ENCODE results near the gene OR5B2.
"Not testable (repeated sequence)": the region's sequence is repeated elsewhere in the genome, so short reads cannot be mapped to it uniquely, and the experiment has no call there.

Gene OR5B2

GRCh38 chr11:58428021-58428420, at the start of gene OR5B2:
TSS of gene OR5B2 (minus strand) at chr11:58428121. CDS start at chr11:58423261, 4,860 bp downstream.
- DNase-seq: no peak

- no peak for DNase-seq
Measured at GRCh38 chr11:58471892-58472291, 44.0 kb upstream of the OR5B2 start.

GRCh38 chr11:58466293-58466692, 38.4 kb upstream of the OR5B2 start:
- DNase-seq: no peak

GRCh38 chr11:58465690-58466089, 37.8 kb upstream of the OR5B2 start:
- DNase-seq: no peak

GRCh38 chr11:58451585-58451984, 23.7 kb upstream of the OR5B2 start:
- no peak for DNase-seq

- DNase-seq: no peak
Measured at GRCh38 chr11:58446294-58446693, 18.4 kb upstream of the OR5B2 start.

- no peak for DNase-seq
Measured at GRCh38 chr11:58444300-58444699, 16.4 kb upstream of the OR5B2 start.

- no peak for DNase-seq
Measured at GRCh38 chr11:58442136-58442535, 14.2 kb upstream of the OR5B2 start, which contains the start of gene OR5B12. TSS of gene OR5B12 (minus strand) at chr11:58442236. CDS start at chr11:58440151, 2,085 bp downstream.

GRCh38 chr11:58438486-58438885, 10.6 kb upstream of the OR5B2 start:
- no peak for DNase-seq

GRCh38 chr11:58434217-58434616, 6.3 kb upstream of the OR5B2 start:
- DNase-seq: no peak

GRCh38 chr11:58433638-58434203, 5.8 kb upstream of the OR5B2 start:
- no peak for DNase-seq

- DNase-seq: no peak
Measured at GRCh38 chr11:58429273-58429672, 1.4 kb upstream of the OR5B2 start.

- DNase-seq: no peak
Measured at GRCh38 chr11:58406774-58407173, 21.1 kb downstream of the OR5B2 start, which contains the start of gene OR5B3. TSS of gene OR5B3 (minus strand) at chr11:58406874. CDS start at chr11:58403409, 3,465 bp downstream.

- not testable (repeated sequence) for DNase-seq
Measured at GRCh38 chr11:58399622-58400021, 28.3 kb downstream of the OR5B2 start.

- DNase-seq: no peak
Measured at GRCh38 chr11:58395581-58395980, 32.3 kb downstream of the OR5B2 start.

GRCh38 chr11:58394195-58394594, 33.7 kb downstream of the OR5B2 start:
- no peak for DNase-seq

- no peak for DNase-seq
Measured at GRCh38 chr11:58392746-58393145, 35.2 kb downstream of the OR5B2 start.

GRCh38 chr11:58391879-58392278, 36.0 kb downstream of the OR5B2 start:
- DNase-seq: no peak

GRCh38 chr11:58390551-58391063, 37.3 kb downstream of the OR5B2 start:
- DNase-seq: no peak

Measured in KG1 (cell line).